MCF 10A (cell line): ENCODE measurements around the gene LAMB1. TPM values are rescaled to one million over a fixed set of nuclear protein-coding genes. Genes with fewer than 3 reads are reported as not detected.

Experiments used
- BruUV-seq: library from RNA; stranded (reverse); fragments of 400-500 nt; replicated peaks from 2 replicates; lab custom pipeline; 2021; lab: Mats Ljungman, UMichigan
- CTCF ChIA-PET: fragments of 300-600 bp; sonication (Branson Sonifier 250); formaldehyde crosslinking; extraction: SDS; loops from one replicate; lab custom pipeline; 2021; ENCODE audit warnings: antibody characterized with exemption, inconsistent platforms; lab: Yijun Ruan, JAX
- POLR2A ChIA-PET: fragments of 300-600, 350-650 bp; sonication (Branson Sonifier 250); formaldehyde crosslinking; extraction: SDS; loops from one replicate; lab custom pipeline; 2020; ENCODE audit warnings: antibody characterized with exemption, inconsistent platforms; lab: Yijun Ruan, JAX
- DNase-seq: peaks from one replicate; pipeline ENCODE4 v3.0.0-alpha.2; 2018; ENCODE audit not compliant: unreplicated experiment
- H3K27ac Mint-ChIP-seq: one replicate; pipeline ENCODE4 v1.8.0; 2022; ENCODE audit warnings: mild to moderate bottlenecking, low read depth, mixed read lengths; ENCODE audit not compliant: unreplicated experiment
- H3K27me3 Mint-ChIP-seq: one replicate; pipeline ENCODE4 v1.8.0; 2022; ENCODE audit warnings: mixed read lengths; ENCODE audit not compliant: insufficient read depth, unreplicated experiment
- H3K36me3 Mint-ChIP-seq: one replicate; pipeline ENCODE4 v1.8.0; 2022; ENCODE audit warnings: mild to moderate bottlenecking, moderate library complexity, mixed read lengths; ENCODE audit not compliant: insufficient read depth, unreplicated experiment
- H3K4me1 Mint-ChIP-seq: one replicate; pipeline ENCODE4 v1.8.0; 2022; ENCODE audit warnings: mixed read lengths; ENCODE audit not compliant: insufficient read depth, unreplicated experiment
- H3K4me3 Mint-ChIP-seq: one replicate; pipeline ENCODE4 v1.8.0; 2022; ENCODE audit warnings: mild to moderate bottlenecking, moderate library complexity, mixed read lengths; ENCODE audit not compliant: unreplicated experiment
- H3K9me3 Mint-ChIP-seq: one replicate; pipeline ENCODE4 v1.8.0; 2022; ENCODE audit warnings: mixed read lengths; ENCODE audit not compliant: unreplicated experiment
- intact Hi-C: fragments of 100-400 bp; cut with micrococcal nuclease; formaldehyde crosslinking; loops from 2 replicates; pipeline ENCODE4 v1.14.1; 2022
- total RNA-seq: library from RNA; stranded (reverse); gene quantifications from 2 replicates; pipeline ENCODE4 v1.2.3, GENCODE V29; 2022
- TF ChIP-seq, protein P1 (sequence below): fragments of 200-600 bp; IDR thresholded peaks from one replicate; pipeline ENCODE4 v1.8.0; 2022; ENCODE audit warnings: antibody characterized with exemption, mild to moderate bottlenecking; ENCODE audit not compliant: unreplicated experiment

The LAMB1 gene
- total RNA-seq, 1 experiment from 2014 or later = 275 TPM

DNA sequence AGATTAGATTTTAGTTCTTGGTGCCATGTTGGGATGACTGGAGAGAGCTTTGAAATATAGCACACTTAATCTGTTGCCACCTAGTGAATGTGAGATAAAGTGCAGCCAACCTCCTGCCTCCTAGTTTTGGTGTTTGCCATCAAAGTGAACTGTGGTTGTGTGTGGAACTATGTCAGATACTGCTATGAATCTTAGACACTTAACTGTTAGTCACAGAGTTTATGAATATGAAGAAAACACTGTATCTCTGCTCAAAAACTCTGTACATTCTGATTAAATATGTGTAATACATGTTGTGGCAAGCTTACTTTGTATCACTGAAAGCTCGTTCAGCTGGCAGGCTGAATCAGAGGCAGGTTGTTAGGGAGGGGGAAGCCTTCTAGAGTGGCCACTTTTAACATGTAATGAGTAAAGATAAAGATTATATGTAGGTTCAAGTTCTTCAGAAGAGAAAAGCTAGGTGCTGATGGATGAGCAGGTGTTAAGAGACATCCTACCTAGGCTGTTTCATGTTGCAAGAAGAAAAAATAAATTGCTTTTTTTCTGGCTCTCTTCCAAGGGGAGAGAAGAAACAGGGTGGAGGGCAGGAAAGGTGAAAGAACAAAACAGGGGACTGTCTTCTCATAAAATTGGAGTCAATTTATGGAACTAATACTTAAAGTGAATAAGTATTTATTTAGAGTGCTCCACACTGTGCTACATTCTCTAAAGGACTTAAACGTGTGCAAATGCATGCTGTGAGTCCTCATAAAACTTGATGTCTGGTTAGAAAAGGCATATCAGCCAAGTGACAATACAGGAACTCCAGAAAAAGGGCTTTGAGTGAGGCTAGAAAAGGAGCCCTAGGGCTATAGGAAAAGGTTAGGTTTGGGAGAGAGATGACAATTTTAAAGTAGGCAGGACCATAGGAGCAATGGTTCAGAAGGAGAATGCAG lies 14.1 kb upstream of the LAMB1 start:
- peak; percentile 65 for DNase-seq
- TF ChIP-seq, protein P1, sequence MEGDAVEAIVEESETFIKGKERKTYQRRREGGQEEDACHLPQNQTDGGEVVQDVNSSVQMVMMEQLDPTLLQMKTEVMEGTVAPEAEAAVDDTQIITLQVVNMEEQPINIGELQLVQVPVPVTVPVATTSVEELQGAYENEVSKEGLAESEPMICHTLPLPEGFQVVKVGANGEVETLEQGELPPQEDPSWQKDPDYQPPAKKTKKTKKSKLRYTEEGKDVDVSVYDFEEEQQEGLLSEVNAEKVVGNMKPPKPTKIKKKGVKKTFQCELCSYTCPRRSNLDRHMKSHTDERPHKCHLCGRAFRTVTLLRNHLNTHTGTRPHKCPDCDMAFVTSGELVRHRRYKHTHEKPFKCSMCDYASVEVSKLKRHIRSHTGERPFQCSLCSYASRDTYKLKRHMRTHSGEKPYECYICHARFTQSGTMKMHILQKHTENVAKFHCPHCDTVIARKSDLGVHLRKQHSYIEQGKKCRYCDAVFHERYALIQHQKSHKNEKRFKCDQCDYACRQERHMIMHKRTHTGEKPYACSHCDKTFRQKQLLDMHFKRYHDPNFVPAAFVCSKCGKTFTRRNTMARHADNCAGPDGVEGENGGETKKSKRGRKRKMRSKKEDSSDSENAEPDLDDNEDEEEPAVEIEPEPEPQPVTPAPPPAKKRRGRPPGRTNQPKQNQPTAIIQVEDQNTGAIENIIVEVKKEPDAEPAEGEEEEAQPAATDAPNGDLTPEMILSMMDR = peak; percentile 40
- ChIA-PET POLR2A (interaction anchor here (0.7 to 5.0 kb wide), 16 partner anchors 7 to 94 kb away, joined by 3 to 52 read pairs (median 4); partner anchors contain the start of gene LAMB1), CTCF (interaction anchor here (0.5 to 2.3 kb wide), 39 partner anchors 8 to 136 kb away, joined by 3 to 23 read pairs (median 4); partner anchors contain the start of genes DLD and LAMB1)
- H3K27me3 Mint-ChIP-seq = no peaks in the 10 kb centered on the region
- H3K4me3 Mint-ChIP-seq = no peak overlapping the region
- intact Hi-C loops = loop anchor here (10.0 kb wide), 1 partner anchor 122 kb away; the partner anchor contains the start of gene DLD
- no peaks in the 10 kb centered on the region for H3K36me3 Mint-ChIP-seq
- no TSS peak for BruUV-seq
- H3K9me3 Mint-ChIP-seq = no peaks in the 10 kb centered on the region
- H3K27ac Mint-ChIP-seq = no peak overlapping the region
- peaks cover 11% of the 10 kb centered on the region for H3K4me1 Mint-ChIP-seq

DNA sequence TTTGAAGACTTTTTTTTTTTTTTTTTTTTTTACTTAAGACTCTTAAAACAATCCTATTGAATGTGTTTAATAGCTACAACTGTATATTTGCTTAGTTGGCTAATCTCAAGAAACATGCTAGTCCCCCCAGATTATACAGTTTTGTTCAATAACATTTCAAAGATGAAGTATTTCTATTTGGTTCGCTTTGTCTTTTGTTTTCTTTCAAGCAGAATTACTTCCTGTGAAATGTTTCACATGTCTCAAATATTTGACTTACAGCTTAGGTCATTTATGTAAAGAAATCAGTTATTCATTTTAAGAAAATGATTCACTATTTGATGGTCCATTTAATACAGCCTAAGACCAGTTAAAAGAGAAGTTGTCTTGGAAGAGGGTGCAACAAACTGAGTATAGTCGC lies 12.8 kb upstream of the LAMB1 start:
- no TSS peak for BruUV-seq
- intact Hi-C loops = loop anchor here (10.0 kb wide), 1 partner anchor 121 kb away; the partner anchor contains the start of gene DLD
- H3K4me3 Mint-ChIP-seq = no peak overlapping the region
- no peaks in the 10 kb centered on the region for H3K36me3 Mint-ChIP-seq
- ChIA-PET CTCF (interaction anchor here (0.7 to 2.3 kb wide), 13 partner anchors 9 to 505 kb away, joined by 3 to 23 read pairs (median 4); partner anchors contain the start of gene LAMB1), POLR2A (interaction anchor here (0.6 to 5.0 kb wide), 11 partner anchors 8 to 511 kb away, joined by 3 to 52 read pairs (median 5); partner anchors contain the start of gene LAMB1)
- no peaks in the 10 kb centered on the region for H3K9me3 Mint-ChIP-seq
- TF ChIP-seq, protein P1 = no peak
- H3K27ac Mint-ChIP-seq = no peak overlapping the region
- DNase-seq = no peak
- H3K27me3 Mint-ChIP-seq = no peaks in the 10 kb centered on the region
- peaks cover 11% of the 10 kb centered on the region for H3K4me1 Mint-ChIP-seq

DNA sequence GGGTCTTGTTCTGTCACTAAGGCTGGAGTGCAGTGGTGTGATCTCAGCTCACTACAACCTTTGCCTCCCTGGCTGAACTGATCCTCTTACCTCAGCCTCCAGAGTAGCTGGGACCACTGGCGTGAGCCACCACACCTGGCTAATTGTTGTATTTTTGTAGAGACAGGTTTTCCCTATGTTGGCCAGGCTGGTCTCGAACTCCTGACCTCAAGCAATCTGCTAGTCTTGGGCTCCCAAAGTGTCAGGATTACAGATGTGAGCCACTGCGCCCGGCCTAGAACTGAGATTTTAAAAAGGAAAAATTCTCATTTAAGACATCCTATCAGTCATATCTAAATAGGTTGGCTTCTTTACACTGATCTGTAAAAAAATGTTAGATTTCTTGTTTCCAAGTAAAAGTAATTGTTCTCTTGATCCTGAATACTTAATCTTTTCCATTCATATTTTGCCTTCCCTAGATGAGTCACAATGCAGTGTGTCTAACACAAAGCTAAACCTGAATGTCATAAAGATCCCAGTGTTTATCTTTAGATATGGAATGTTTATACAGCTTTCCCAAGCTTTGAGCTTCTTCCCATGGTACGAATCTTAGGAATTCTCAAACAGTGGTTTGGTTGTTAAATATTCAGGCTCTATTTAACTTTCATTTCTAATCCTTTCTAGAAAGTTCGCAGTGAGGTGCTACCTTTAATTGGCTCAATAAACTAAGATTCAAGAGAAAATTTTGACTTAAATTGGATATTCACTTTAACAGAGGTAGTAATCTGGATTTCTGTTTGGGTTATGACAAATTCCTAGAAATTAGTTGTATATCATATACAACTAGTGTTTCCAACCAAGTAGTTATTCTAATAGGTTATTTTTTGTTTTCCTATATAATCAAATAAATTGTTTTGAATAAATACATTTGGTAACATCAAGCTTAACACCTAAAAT lies 12.1 kb upstream of the LAMB1 start:
- TF ChIP-seq, protein P1 = no peak
- BruUV-seq = no TSS peak
- Mint-ChIP-seq H3K4me1 (peaks cover 11% of the 10 kb centered on the region), H3K9me3 (no peaks in the 10 kb centered on the region), H3K27ac (peak overlapping the region; percentile 12), H3K4me3 (no peak overlapping the region), H3K36me3 (no peaks in the 10 kb centered on the region), H3K27me3 (no peaks in the 10 kb centered on the region)
- CTCF ChIA-PET = interaction anchor here (0.7 to 2.3 kb wide), 7 partner anchors 10 to 506 kb away, joined by 3 to 23 read pairs (median 6); partner anchors contain the start of gene LAMB1
- peak; percentile 49 for DNase-seq
- POLR2A ChIA-PET = interaction anchor here (0.6 to 5.0 kb wide), 13 partner anchors 9 to 270 kb away, joined by 3 to 52 read pairs (median 5); partner anchors contain the start of gene LAMB1
- intact Hi-C loops = loop anchor here (10.0 kb wide), 1 partner anchor 120 kb away; the partner anchor contains the start of gene DLD
